SK-N-SH (cell line): Measurements from ENCODE around the gene FAM221A. TPM values are rescaled to one million over a fixed set of nuclear protein-coding genes. Genes with fewer than 3 reads are reported as not detected.

Experiments used
- CTCF ChIA-PET: fragments of 300-600, 350-600 bp; formaldehyde crosslinking; extraction: SDS; loops from one replicate; lab custom pipeline; 2021; lab: Yijun Ruan, JAX
- POLR2A ChIA-PET: fragments of 350-600 bp; sonication (Branson Sonifier 250); formaldehyde crosslinking; extraction: SDS; loops from one replicate; lab custom pipeline; 2020; ENCODE audit warnings: antibody characterized with exemption, inconsistent platforms; lab: Yijun Ruan, JAX
- DNase-seq: peaks from one replicate; pipeline ENCODE4 v3.0.0; 2012
- H2AFZ ChIP-seq: fragments of 200-600 bp; sonication (generic); 2 replicates; pipeline ENCODE4 v1.8.1; 2016; ENCODE audit warnings: antibody characterized with exemption, mild to moderate bottlenecking, low read depth
- H3F3A ChIP-seq: fragments of 200-600 bp; sonication (generic); replicated peaks from 2 replicates; pipeline ENCODE3; 2016; ENCODE audit warnings: antibody characterized with exemption, mild to moderate bottlenecking; ENCODE audit not compliant: insufficient read depth
- H3K27ac ChIP-seq, 2 experiments: fragments of 200-500 bp in 1 of 2; fragments of 200-600 bp in 1 of 2; sonication (Bioruptor generic) in 1 of 2; sonication (generic), shearing (Covaris generic) in 1 of 2; 2 replicates each; pipeline versions ENCODE4 v1.5.1 to v1.6.1; 2014 to 2016; ENCODE audit warnings: low read depth in 2 of 2, inconsistent platforms in 1 of 2, low read length in 1 of 2, mild to moderate bottlenecking in 1 of 2, mixed read lengths in 1 of 2
- H3K27me3 ChIP-seq: fragments of 200-600 bp; sonication (generic), shearing (Covaris generic); 2 replicates; pipeline ENCODE4 v1.6.1; 2016; ENCODE audit warnings: mixed run types; ENCODE audit not compliant: insufficient read depth
- H3K36me3 ChIP-seq, 2 experiments: fragments of 200-500 bp in 1 of 2; fragments of 200-600 bp in 1 of 2; sonication (Bioruptor generic) in 1 of 2; sonication (generic) in 1 of 2; replicated peaks in 1 of 2; 2 replicates each; pipeline versions ENCODE3 to v1.5.1; 2014 to 2016; ENCODE audit warnings: low read length in 1 of 2, mild to moderate bottlenecking in 1 of 2; ENCODE audit not compliant: insufficient read depth in 2 of 2, control insufficient read depth in 1 of 2
- H3K4me1 ChIP-seq, 2 experiments: fragments of 200-500 bp in 1 of 2; fragments of 200-600 bp in 1 of 2; sonication (Bioruptor generic) in 1 of 2; sonication (generic), shearing (Covaris generic) in 1 of 2; 2 replicates each; pipeline versions ENCODE4 v1.5.1 to v1.6.1; 2014 to 2016; ENCODE audit warnings: low read depth in 1 of 2, low read length in 1 of 2, mixed run types in 1 of 2; ENCODE audit not compliant: insufficient read depth in 2 of 2, control insufficient read depth in 1 of 2
- H3K4me2 ChIP-seq: fragments of 200-600 bp; sonication (generic), shearing (Covaris generic); 2 replicates; pipeline ENCODE4 v1.6.1; 2017; ENCODE audit warnings: mixed run types
- H3K4me3 ChIP-seq, 2 experiments: fragments of 200-500 bp in 1 of 2; fragments of 200-600 bp in 1 of 2; sonication (Bioruptor generic) in 1 of 2; sonication (generic), shearing (Covaris generic) in 1 of 2; 2 replicates each; pipeline versions ENCODE4 v1.5.1 to v1.8.1; 2014 to 2016; ENCODE audit warnings: low read depth in 2 of 2, inconsistent platforms in 1 of 2, low read length in 1 of 2, mild to moderate bottlenecking in 1 of 2, mixed read lengths in 1 of 2, moderate library complexity in 1 of 2
- H3K79me2 ChIP-seq: fragments of 200-600 bp; sonication (generic); 2 replicates; pipeline ENCODE4 v1.8.1; 2017; ENCODE audit warnings: mild to moderate bottlenecking; ENCODE audit not compliant: insufficient read depth
- H3K9ac ChIP-seq: fragments of 200-600 bp; sonication (generic); 2 replicates; pipeline ENCODE4 v1.6.1; 2017; ENCODE audit warnings: mixed run types
- H3K9me2 ChIP-seq: fragments of 200-600 bp; sonication (generic); 2 replicates; pipeline ENCODE4 v1.6.1; 2017; ENCODE audit warnings: mixed run types
- H3K9me3 ChIP-seq: fragments of 200-600 bp; sonication (generic); 2 replicates; pipeline ENCODE4 v1.6.1; 2017; ENCODE audit warnings: mixed run types, mild to moderate bottlenecking, moderate library complexity
- H4K20me1 ChIP-seq: fragments of 200-600 bp; sonication (generic); 2 replicates; pipeline ENCODE4 v1.6.1; 2017; ENCODE audit warnings: mild to moderate bottlenecking, mixed run types; ENCODE audit not compliant: insufficient read depth
- ELF1 ChIP-seq: IDR thresholded peaks from 2 replicates; pipeline ENCODE4 v1.4.0; 2012
- EZH2phosphoT487 ChIP-seq: fragments of 200-600 bp; sonication (generic); IDR thresholded peaks from 2 replicates; pipeline ENCODE4 v1.6.1; 2017; ENCODE audit warnings: low read depth, mixed run types, mild to moderate bottlenecking, antibody characterized with exemption, moderate library complexity, borderline replicate concordance
- FOSL2 ChIP-seq: IDR thresholded peaks from 2 replicates; pipeline ENCODE4 v1.4.0; 2012; ENCODE audit warnings: low read depth, mild to moderate bottlenecking, moderate library complexity, borderline replicate concordance
- FOXJ3 ChIP-seq: sonication (generic); formaldehyde crosslinking; IDR thresholded peaks from 2 replicates; pipeline ENCODE4 v1.5.1; 2020; ENCODE audit warnings: mild to moderate bottlenecking, missing genetic modification reagents
- GABPA ChIP-seq: IDR thresholded peaks from 2 replicates; pipeline ENCODE4 v1.4.0; 2012; ENCODE audit warnings: low read depth, mild to moderate bottlenecking
- GATA2 ChIP-seq: sonication (generic); formaldehyde crosslinking; IDR thresholded peaks from 2 replicates; pipeline ENCODE4 v1.5.0; 2020; ENCODE audit warnings: mild to moderate bottlenecking, missing genetic modification reagents
- JUND ChIP-seq: IDR thresholded peaks from 2 replicates; pipeline ENCODE4 v1.4.0; 2012
- MXI1 ChIP-seq: IDR thresholded peaks from 2 replicates; pipeline ENCODE4 v1.6.1; 2012; ENCODE audit warnings: mild to moderate bottlenecking, low read depth, low read length, improper control_type of control experiment
- NFIC ChIP-seq: IDR thresholded peaks from 2 replicates; pipeline ENCODE4 v1.4.0; 2012; ENCODE audit warnings: borderline replicate concordance
- RAD21 ChIP-seq: IDR thresholded peaks from 2 replicates; pipeline ENCODE4 v1.6.1; 2012; ENCODE audit warnings: mild to moderate bottlenecking, low read length
- RFX5 ChIP-seq: IDR thresholded peaks from 2 replicates; pipeline ENCODE4 v1.6.1; 2012; ENCODE audit warnings: mild to moderate bottlenecking, improper control_type of control experiment, low read length
- SIN3A ChIP-seq: IDR thresholded peaks from 2 replicates; pipeline ENCODE4 v1.6.1; 2012; ENCODE audit warnings: low read depth, mild to moderate bottlenecking, low read length, moderate library complexity, borderline replicate concordance
- SMC3 ChIP-seq: IDR thresholded peaks from 2 replicates; pipeline ENCODE4 v1.6.1; 2012; ENCODE audit warnings: low read depth, low read length, improper control_type of control experiment
- TCF12 ChIP-seq: IDR thresholded peaks from 2 replicates; pipeline ENCODE4 v1.4.0; 2012
- WGBS: methylation state at CpG from one replicate; pipeline ENCODE4 v1.1.6; 2017; ENCODE audit warnings: low lambda C conversion rate; 5-methylcytosine and 5-hydroxymethylcytosine counted together
- polyA plus RNA-seq, 3 experiments: library from polyadenylated mRNA; depleted of rRNA; stranded (reverse); fragments of >200 nt; gene quantifications; 2 replicates each; pipeline ENCODE4 v1.2.3, GENCODE V29; 2012
- TF ChIP-seq, protein P1 (sequence below): fragments of 150-350 bp; IDR thresholded peaks from 2 replicates; pipeline ENCODE4 v1.6.1; 2016; ENCODE audit warnings: mild to moderate bottlenecking, low read depth, low read length
- TF ChIP-seq, protein P2 (sequence below): IDR thresholded peaks from 2 replicates; pipeline ENCODE4 v1.4.0; 2012; ENCODE audit warnings: low read depth, borderline replicate concordance
- TF ChIP-seq, protein P3 (sequence below): IDR thresholded peaks from 2 replicates; pipeline ENCODE4; 2012
- TF ChIP-seq, protein P4 (sequence below): fragments of 200-600 bp; sonication (generic); IDR thresholded peaks from 2 replicates; pipeline ENCODE4 v1.6.1; 2017; ENCODE audit warnings: antibody characterized with exemption, mild to moderate bottlenecking, moderate library complexity

FAM221A gene
- polyA plus RNA-seq, 1 of the 3 experiments (the other 2 are of a cell fraction) = 9.7 TPM

DNA sequence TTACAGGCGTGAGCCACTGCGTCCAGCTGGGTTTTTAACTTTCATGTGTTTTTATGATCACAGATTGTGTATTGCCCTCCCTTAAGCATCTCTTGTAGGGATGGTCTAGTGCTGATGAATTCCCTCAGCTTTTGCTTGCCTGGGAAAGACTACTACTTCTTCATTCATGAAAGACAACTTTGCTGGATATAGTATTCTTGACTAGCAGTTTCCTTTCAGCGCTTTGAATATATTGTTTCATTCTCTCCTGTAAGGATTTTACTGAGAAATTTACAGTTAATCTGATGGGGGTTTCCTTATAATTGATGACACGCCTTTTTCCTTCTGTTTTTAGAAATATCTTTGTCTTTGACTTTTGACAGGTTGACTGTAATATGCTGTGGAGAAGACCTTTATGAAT lies 63.2 kb downstream of the FAM221A start (continued):
- TF ChIP-seq RFX5 (no peak), FOSL2 (no peak), SIN3A (no peak)

DNA sequence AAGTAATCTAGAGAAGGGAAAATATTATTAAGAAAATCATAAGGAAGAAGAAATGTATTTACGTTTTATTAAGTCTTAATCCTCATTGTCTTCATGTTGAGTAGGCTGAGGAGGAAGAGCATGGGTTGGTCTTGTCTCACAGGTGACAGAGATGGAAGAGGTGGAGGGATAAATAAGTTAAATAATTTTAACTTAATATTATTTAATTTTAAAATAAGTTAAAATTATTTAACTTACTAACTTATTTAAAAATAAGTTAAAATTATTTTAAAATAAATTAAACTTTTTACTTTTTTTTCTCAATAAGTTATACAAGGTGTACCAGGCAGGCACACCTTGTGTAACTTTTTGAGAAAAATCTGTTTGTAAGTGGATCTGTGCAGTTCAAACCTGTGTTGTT lies 66.6 kb downstream of the FAM221A start:
- Histone ChIP-seq H3K9ac (no peak overlapping the region), H3F3A (no peaks in the 10 kb centered on the region), H3K36me3 (no peaks in the 10 kb centered on the region), H3K9me3 (peaks cover 7% of the 10 kb centered on the region; the same call in 1 of the 2 replicates), H3K79me2 (no peaks in the 10 kb centered on the region), H2AFZ (no peak overlapping the region), H3K27ac (no peak overlapping the region), H4K20me1 (no peaks in the 10 kb centered on the region), H3K9me2 (no peaks in the 10 kb centered on the region; the same call in 1 of the 2 replicates), H3K4me2 (no peak overlapping the region)
- WGBS = 10% methylated on average over 1 of the region's 1 CpG
- TF ChIP-seq, protein P1, sequence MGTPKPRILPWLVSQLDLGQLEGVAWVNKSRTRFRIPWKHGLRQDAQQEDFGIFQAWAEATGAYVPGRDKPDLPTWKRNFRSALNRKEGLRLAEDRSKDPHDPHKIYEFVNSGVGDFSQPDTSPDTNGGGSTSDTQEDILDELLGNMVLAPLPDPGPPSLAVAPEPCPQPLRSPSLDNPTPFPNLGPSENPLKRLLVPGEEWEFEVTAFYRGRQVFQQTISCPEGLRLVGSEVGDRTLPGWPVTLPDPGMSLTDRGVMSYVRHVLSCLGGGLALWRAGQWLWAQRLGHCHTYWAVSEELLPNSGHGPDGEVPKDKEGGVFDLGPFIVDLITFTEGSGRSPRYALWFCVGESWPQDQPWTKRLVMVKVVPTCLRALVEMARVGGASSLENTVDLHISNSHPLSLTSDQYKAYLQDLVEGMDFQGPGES = no peak
- TF ChIP-seq, protein P2, sequence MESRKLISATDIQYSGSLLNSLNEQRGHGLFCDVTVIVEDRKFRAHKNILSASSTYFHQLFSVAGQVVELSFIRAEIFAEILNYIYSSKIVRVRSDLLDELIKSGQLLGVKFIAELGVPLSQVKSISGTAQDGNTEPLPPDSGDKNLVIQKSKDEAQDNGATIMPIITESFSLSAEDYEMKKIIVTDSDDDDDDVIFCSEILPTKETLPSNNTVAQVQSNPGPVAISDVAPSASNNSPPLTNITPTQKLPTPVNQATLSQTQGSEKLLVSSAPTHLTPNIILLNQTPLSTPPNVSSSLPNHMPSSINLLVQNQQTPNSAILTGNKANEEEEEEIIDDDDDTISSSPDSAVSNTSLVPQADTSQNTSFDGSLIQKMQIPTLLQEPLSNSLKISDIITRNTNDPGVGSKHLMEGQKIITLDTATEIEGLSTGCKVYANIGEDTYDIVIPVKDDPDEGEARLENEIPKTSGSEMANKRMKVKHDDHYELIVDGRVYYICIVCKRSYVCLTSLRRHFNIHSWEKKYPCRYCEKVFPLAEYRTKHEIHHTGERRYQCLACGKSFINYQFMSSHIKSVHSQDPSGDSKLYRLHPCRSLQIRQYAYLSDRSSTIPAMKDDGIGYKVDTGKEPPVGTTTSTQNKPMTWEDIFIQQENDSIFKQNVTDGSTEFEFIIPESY = no peak
- TF ChIP-seq ELF1 (no peak), MXI1 (no peak), EZH2phosphoT487 (no peak), JUND (no peak), SMC3 (no peak), RAD21 (no peak), TCF12 (no peak), GABPA (no peak), NFIC (no peak), GATA2 (CRISPR knock-in tag) (no peak), FOXJ3 (no peak)
- TF ChIP-seq, protein P3, sequence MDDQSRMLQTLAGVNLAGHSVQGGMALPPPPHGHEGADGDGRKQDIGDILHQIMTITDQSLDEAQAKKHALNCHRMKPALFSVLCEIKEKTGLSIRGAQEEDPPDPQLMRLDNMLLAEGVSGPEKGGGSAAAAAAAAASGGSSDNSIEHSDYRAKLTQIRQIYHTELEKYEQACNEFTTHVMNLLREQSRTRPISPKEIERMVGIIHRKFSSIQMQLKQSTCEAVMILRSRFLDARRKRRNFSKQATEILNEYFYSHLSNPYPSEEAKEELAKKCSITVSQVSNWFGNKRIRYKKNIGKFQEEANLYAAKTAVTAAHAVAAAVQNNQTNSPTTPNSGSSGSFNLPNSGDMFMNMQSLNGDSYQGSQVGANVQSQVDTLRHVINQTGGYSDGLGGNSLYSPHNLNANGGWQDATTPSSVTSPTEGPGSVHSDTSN = no peak
- TF ChIP-seq, protein P4, sequence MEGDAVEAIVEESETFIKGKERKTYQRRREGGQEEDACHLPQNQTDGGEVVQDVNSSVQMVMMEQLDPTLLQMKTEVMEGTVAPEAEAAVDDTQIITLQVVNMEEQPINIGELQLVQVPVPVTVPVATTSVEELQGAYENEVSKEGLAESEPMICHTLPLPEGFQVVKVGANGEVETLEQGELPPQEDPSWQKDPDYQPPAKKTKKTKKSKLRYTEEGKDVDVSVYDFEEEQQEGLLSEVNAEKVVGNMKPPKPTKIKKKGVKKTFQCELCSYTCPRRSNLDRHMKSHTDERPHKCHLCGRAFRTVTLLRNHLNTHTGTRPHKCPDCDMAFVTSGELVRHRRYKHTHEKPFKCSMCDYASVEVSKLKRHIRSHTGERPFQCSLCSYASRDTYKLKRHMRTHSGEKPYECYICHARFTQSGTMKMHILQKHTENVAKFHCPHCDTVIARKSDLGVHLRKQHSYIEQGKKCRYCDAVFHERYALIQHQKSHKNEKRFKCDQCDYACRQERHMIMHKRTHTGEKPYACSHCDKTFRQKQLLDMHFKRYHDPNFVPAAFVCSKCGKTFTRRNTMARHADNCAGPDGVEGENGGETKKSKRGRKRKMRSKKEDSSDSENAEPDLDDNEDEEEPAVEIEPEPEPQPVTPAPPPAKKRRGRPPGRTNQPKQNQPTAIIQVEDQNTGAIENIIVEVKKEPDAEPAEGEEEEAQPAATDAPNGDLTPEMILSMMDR = no peak
- TF ChIP-seq, all 33 proteins: peak for 0
- ChIA-PET POLR2A (no interaction called here), CTCF (no interaction called here)
- DNase-seq = no peak
- Histone ChIP-seq H3K4me1 (no peaks in the 10 kb centered on the region), H3K27me3 (no peaks in the 10 kb centered on the region), H3K4me3 (no peak overlapping the region)
